Cerebellar cortex (tissue), 1 donor: Measurements from ENCODE around the gene KSR1.
"Not testable (repeated sequence)": the region's sequence is repeated elsewhere in the genome, so short reads cannot be mapped to it uniquely, and the experiment has no call there.

Experiments used
- DNase-seq: peaks from one replicate; pipeline ENCODE4 v3.0.0-alpha.2; 2015; ENCODE audit warnings: low spot score

Gene KSR1

GRCh38 chr17:27494192-27495091 lies 38.2 kb downstream of the KSR1 start:
- peak; percentile 79 for DNase-seq

- no peak for DNase-seq
Observed at GRCh38 chr17:27495460-27495859, 39.2 kb downstream of the KSR1 start.

- no peak for DNase-seq
Observed at GRCh38 chr17:27496005-27496404, 39.8 kb downstream of the KSR1 start.

- DNase-seq: no peak
Observed at GRCh38 chr17:27496437-27496943, 40.2 kb downstream of the KSR1 start.

GRCh38 chr17:27496971-27497370 lies 40.7 kb downstream of the KSR1 start:
- DNase-seq: no peak

- DNase-seq: no peak
Observed at GRCh38 chr17:27497696-27498095, 41.4 kb downstream of the KSR1 start.

- DNase-seq: no peak
Observed at GRCh38 chr17:27498615-27499309, 42.5 kb downstream of the KSR1 start.

- peak; percentile 93 for DNase-seq
Observed at GRCh38 chr17:27499451-27500265, 43.4 kb downstream of the KSR1 start.

GRCh38 chr17:27501338-27501737 lies 45.1 kb downstream of the KSR1 start:
- DNase-seq: not testable (repeated sequence)

GRCh38 chr17:27502526-27503324 lies 46.5 kb downstream of the KSR1 start:
- no peak for DNase-seq

- no peak for DNase-seq
Observed at GRCh38 chr17:27503611-27504010, 47.4 kb downstream of the KSR1 start.

GRCh38 chr17:27504188-27504995 lies 48.1 kb downstream of the KSR1 start:
- DNase-seq: peak; percentile 12

GRCh38 chr17:27506348-27507218 lies 50.3 kb downstream of the KSR1 start:
- no peak for DNase-seq

GRCh38 chr17:27511168-27511883 lies 55.1 kb downstream of the KSR1 start:
- DNase-seq: no peak

- no peak for DNase-seq
Observed at GRCh38 chr17:27512031-27512430, 55.8 kb downstream of the KSR1 start.

- no peak for DNase-seq
Observed at GRCh38 chr17:27512511-27513346, 56.5 kb downstream of the KSR1 start.

GRCh38 chr17:27513849-27514248 lies 57.6 kb downstream of the KSR1 start:
- DNase-seq: peak; percentile 6
